ENCODE data around the gene VENTX.

- TF ChIP-seq ZFP37 (tag by site-specific recombination; IDR thresholded peaks at IDR 0.05) (no peak), HOXC10 (CRISPR knock-in tag; IDR thresholded peaks at IDR 0.05) (no peak), ZNF19 (tag by site-specific recombination; IDR thresholded peaks at IDR 0.05; ENCODE audit: low read depth) (no peak)
Observed at GRCh38 chr10:133196221-133196915, 41.3 kb upstream of the VENTX start.
